HG03066 (cell line): ENCODE measurements around the gene SLIT1.

Source experiments
- ATAC-seq: cut with Tn5 transposase; IDR thresholded peaks from one replicate; pipeline ENCODE4 v1.9.1; 2021; ENCODE audit warnings: low read depth; ENCODE audit not compliant: unreplicated experiment

The SLIT1 gene

GRCh38 chr10:97144297-97144696 lies 41.5 kb downstream of the SLIT1 start:
- no peak for ATAC-seq

GRCh38 chr10:97142834-97143233 lies 42.9 kb downstream of the SLIT1 start:
- ATAC-seq, result no peak

- ATAC-seq, result no peak
Observed at GRCh38 chr10:97140902-97141745, 44.6 kb downstream of the SLIT1 start.

- no peak for ATAC-seq
Observed at GRCh38 chr10:97140049-97140846, 45.5 kb downstream of the SLIT1 start.

GRCh38 chr10:97139651-97140048 lies 46.1 kb downstream of the SLIT1 start:
- ATAC-seq, result no peak

- no peak for ATAC-seq
Observed at GRCh38 chr10:97138846-97139245, 46.9 kb downstream of the SLIT1 start.

- ATAC-seq, result no peak
Observed at GRCh38 chr10:97138174-97138573, 47.6 kb downstream of the SLIT1 start.

GRCh38 chr10:97136756-97137155 lies 49.0 kb downstream of the SLIT1 start:
- ATAC-seq, result no peak

GRCh38 chr10:97135464-97135863 lies 50.3 kb downstream of the SLIT1 start:
- no peak for ATAC-seq

- ATAC-seq, result no peak
Observed at GRCh38 chr10:97134983-97135382, 50.8 kb downstream of the SLIT1 start.

- ATAC-seq, result no peak
Observed at GRCh38 chr10:97134110-97134509, 51.6 kb downstream of the SLIT1 start.

- no peak for ATAC-seq
Observed at GRCh38 chr10:97132273-97132672, 53.5 kb downstream of the SLIT1 start.

GRCh38 chr10:97131666-97132065 lies 54.1 kb downstream of the SLIT1 start:
- no peak for ATAC-seq

GRCh38 chr10:97131181-97131628 lies 54.6 kb downstream of the SLIT1 start:
- ATAC-seq, result no peak

GRCh38 chr10:97129666-97130065 lies 56.1 kb downstream of the SLIT1 start:
- ATAC-seq, result no peak

GRCh38 chr10:97128516-97129154 lies 57.1 kb downstream of the SLIT1 start:
- no peak for ATAC-seq

- no peak for ATAC-seq
Observed at GRCh38 chr10:97128039-97128492, 57.7 kb downstream of the SLIT1 start.

GRCh38 chr10:97127509-97127908 lies 58.2 kb downstream of the SLIT1 start:
- no peak for ATAC-seq

GRCh38 chr10:97124211-97124610 lies 61.5 kb downstream of the SLIT1 start:
- ATAC-seq, result no peak

- ATAC-seq, result no peak
Observed at GRCh38 chr10:97123765-97124164, 62.0 kb downstream of the SLIT1 start.

GRCh38 chr10:97121041-97121440 lies 64.7 kb downstream of the SLIT1 start:
- ATAC-seq, result no peak
